Measurements from ENCODE around the gene P2RY2.
"Not testable (repeated sequence)": the region's sequence is repeated elsewhere in the genome, so short reads cannot be mapped to it uniquely, and the experiment has no call there.

Gene P2RY2

DNA sequence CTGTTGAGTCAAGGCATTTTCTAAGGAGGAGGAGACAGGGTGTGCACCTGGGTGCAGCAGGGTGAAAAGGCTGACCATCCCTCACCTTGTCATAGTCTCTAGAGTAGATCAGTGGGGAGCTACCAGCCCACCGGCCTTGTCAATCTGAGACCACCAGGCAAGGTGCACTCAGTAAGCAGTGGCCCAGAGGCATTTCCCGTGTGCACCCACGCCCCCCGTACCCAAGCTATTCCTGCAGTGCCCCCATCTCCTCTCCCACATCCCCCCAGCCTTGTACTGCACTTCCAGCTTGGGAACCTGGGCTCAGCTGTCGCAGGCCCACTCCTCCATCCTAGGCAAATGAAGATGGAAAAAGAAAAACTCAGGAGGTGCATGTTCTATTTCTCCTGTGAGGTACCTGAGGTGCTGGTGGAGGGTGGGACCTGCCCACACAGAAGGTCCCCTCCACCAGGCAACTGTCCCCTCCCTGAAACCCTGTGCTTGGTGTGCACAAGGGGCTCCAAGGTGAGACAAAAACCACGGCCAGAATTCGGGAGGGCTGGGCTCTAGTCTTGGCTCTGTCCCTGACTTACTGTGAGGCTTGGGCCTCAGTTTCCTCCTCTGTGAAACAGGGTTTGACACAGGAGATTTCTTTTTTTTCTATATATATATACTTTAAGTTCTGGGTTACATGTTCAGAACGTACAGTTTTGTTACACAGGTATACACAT, 8.4 kb downstream of the P2RY2 start:
- no peak overlapping the region for H3K4me3 ChIP-seq (ENCODE audit: low read depth, low read length)

- no peak overlapping the region for H3K4me3 ChIP-seq (ENCODE audit: low read depth, low read length)
These were observed 9.6 kb downstream of the P2RY2 start for GRCh38 chr11:73227571-73228211.

DNA sequence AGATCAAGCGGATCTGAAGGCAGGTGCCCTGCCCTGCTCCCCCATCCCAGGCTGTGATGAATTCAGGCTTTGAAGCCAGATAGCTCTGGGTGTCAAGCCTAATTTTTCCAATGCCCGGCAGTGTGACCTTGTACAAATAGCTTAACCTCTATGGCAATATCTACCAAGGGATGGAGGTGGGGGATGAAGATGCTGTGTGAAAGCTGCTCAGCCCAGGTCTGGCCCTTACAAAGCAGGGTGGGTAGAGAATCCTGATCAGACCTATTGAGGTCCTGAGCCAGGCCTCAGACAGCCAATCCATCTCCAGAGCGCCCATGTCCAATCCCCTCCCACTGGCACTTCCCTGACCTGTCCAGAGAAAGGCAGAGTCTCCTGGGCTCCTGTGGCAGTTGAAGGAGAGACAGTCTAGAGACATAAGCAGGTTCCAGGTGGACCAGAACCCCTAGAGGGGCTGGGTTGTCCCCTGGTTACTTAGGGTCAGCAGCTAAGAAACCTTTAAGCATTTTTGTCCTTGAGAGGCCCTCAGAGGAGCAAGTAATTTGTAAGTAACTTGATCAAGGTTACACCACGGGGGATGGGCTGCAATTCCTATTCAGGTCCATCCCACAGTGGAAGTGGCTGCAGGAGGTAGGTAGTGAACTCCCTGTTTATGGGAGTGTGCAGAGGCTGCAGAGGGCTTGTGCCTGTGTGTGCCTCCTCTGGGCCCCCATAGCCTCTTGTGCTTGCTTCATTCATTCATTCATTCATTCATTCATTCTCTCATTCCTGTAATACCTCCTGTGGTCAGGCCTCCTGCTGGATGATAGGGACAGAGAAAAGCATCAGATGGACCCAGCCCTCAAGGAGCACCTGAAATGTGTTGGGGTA, 10.4 kb downstream of the P2RY2 start:
- H3K4me3 ChIP-seq (ENCODE audit: low read depth, low read length): no peak overlapping the region

DNA sequence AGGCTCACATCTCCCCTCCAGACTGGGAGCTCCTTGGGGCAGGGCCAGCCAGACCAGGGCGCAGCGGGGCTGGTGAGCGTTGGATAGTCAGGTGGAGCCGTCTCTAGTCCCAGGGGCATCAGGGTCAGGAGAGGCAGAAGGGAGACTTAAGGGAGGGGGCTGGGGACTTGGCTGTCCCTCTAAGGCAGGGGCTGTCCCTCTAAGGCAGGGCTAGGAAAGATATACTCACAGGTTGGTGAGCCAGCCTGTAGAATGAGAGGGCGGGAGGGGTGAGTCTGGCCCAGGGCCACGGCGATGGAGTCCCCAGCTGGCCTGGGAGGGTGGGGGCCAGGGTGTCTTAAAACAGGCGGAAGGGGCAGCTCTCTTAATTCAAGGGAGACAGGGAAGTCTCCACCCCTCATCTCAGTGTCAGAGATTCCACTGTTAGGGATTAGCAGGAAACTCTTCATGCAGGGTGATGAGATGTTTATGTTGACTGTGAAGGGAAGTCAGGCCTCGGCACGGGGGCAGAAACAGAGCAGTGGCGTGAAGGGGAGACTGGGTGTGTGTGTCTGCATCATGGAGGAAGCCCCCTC, 11.3 kb downstream of the P2RY2 start:
- no peak overlapping the region for H3K4me3 ChIP-seq (ENCODE audit: low read depth, low read length)

DNA sequence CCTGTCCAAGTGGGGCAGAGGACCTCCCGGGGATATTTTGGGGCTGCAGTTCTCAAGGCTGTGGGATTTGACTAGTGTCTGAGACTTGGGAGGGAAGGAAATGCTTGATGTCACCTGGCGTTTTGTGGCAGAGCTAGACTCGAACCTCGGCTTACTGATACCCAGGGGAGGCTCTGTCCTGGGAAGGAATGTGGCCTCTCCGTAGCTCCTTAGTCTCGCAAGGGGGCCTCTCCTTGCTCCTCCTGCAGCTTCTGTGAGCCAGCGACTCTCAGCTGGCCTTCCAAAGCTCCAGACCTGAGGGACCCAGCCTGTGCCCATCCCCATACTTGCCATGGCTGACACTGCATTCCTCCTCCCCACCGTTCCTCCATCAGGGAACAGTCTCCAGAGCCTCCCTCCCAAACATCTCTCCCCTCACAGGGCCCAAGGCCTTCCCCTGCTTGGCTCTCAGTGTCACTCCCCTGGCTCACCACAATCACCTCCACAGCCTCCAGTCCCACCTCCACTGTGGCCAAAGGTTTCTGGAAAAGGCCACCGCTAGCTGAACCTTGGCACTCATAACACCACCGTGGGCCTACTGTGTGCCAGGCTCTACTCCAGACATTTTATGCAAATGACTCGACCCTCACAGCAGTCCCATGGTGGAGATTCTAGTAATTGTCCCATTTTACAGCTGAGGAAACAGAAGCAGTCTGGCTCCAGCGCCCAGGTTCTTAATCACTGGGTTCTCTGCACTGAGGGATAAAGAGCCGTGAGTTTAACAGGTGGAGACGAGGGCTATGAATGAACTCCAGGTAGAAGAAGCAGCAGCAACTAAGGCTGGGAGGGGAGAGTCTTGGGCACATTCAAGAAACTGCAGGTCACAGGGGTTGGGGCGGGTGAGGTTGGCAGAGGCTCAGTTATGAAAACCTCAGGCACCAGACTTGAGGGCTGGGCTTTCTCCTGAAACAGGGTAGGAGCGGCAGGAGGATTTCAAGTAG, 12.1 kb downstream of the P2RY2 start:
- H3K4me3 ChIP-seq (ENCODE audit: low read depth, low read length): no peak overlapping the region

DNA sequence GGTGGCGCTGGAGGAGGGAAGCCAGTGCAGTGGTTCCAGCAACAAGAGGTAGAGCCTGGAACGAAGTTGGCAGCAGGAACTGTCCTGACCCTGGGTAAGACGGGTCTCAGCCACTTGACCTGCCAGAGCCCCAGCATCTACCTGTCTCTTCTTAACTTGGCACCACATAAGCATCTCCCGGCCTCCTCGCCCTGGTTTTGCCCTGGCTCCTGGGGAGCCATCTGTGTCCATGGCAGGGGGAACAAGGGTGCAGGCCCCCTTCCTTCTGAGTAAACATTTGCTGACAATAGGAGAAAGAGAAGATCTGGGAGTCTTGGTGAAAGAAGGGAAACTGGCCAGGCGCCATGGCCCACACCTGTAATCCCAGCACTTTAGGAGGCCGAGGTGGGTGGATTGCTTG, 12.8 kb downstream of the P2RY2 start:
- no peak overlapping the region for H3K4me3 ChIP-seq (ENCODE audit: low read depth, low read length)

GRCh38 chr11:73232487-73232886, 14.4 kb downstream of the P2RY2 start:
- not testable (repeated sequence) for H3K4me3 ChIP-seq (ENCODE audit: low read depth, low read length)

- H3K4me3 ChIP-seq (ENCODE audit: low read depth, low read length): no peak overlapping the region
These were observed 15.1 kb downstream of the P2RY2 start for GRCh38 chr11:73233211-73233610.

DNA sequence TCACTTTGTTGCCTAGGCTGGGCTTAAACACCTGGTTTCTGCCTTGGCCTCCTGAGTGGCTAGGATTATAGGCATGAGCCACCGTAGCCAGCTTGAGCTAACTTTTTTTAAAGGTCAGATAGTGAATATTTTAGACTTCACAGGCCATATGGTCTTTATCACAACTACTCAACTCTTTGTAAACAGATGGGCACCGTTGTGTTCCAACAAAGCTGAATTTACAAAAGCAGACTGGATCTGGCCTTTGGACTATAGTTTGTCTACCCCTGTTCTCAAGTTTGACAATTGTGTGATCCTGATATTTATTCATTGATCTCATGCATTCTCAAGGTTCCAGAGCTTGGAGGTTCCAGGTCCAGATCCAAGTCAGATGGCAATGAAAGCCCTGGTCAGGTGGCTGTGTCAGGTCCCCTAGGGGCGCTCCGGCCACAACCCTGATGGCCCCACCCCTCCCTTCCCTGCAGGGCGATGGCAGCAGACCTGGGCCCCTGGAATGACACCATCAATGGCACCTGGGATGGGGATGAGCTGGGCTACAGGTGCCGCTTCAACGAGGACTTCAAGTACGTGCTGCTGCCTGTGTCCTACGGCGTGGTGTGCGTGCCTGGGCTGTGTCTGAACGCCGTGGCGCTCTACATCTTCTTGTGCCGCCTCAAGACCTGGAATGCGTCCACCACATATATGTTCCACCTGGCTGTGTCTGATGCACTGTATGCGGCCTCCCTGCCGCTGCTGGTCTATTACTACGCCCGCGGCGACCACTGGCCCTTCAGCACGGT, 15.8 kb downstream of the P2RY2 start:
- H3K4me3 ChIP-seq (ENCODE audit: low read depth, low read length): no peak overlapping the region

- H3K4me3 ChIP-seq (ENCODE audit: low read depth, low read length): no peak overlapping the region
These were observed 16.5 kb downstream of the P2RY2 start for GRCh38 chr11:73234471-73235181.

GRCh38 chr11:73235236-73235786, 17.2 kb downstream of the P2RY2 start:
- no peak overlapping the region for H3K4me3 ChIP-seq (ENCODE audit: low read depth, low read length)

- no peak overlapping the region for H3K4me3 ChIP-seq (ENCODE audit: low read depth, low read length)
These were observed 18.2 kb downstream of the P2RY2 start for GRCh38 chr11:73236205-73236765.

GRCh38 chr11:73236854-73237253, 18.8 kb downstream of the P2RY2 start:
- H3K4me3 ChIP-seq (ENCODE audit: low read depth, low read length): no peak overlapping the region

- no peak overlapping the region for H3K4me3 ChIP-seq (ENCODE audit: low read depth, low read length)
These were observed 19.6 kb downstream of the P2RY2 start for GRCh38 chr11:73237471-73238290.

- H3K4me3 ChIP-seq (ENCODE audit: low read depth, low read length): no peak overlapping the region
These were observed 21.0 kb downstream of the P2RY2 start for GRCh38 chr11:73239111-73239521.

- no peak overlapping the region for H3K4me3 ChIP-seq (ENCODE audit: low read depth, low read length)
These were observed 21.6 kb downstream of the P2RY2 start for GRCh38 chr11:73239571-73240189.

GRCh38 chr11:73240190-73240781, 22.2 kb downstream of the P2RY2 start:
- H3K4me3 ChIP-seq (ENCODE audit: low read depth, low read length): no peak overlapping the region

Measured in iPS-11a (cell line).